GM03348 (cell line): ENCODE data around the gene CUL7.
"Not testable (repeated sequence)": the region's sequence is repeated elsewhere in the genome, so short reads cannot be mapped to it uniquely, and the experiment has no call there.

Experiments used
- DNase-seq: peaks from one replicate; pipeline ENCODE4 v3.0.0; 2012; ENCODE audit warnings: low spot score

CUL7 gene

GRCh38 chr6:43053545-43054205, at the start of gene CUL7:
TSS of gene CUL7 (minus strand) at chr6:43053851. CDS start at chr6:43052788, 1,063 bp downstream.
- DNase-seq = peak; percentile 99

- DNase-seq = no peak
Measured at GRCh38 chr6:43101497-43101896, 47.8 kb upstream of the CUL7 start.

- no peak for DNase-seq
Measured at GRCh38 chr6:43097502-43097901, 43.9 kb upstream of the CUL7 start.

- no peak for DNase-seq
Measured at GRCh38 chr6:43097098-43097489, 43.4 kb upstream of the CUL7 start.

GRCh38 chr6:43096451-43097097, 42.9 kb upstream of the CUL7 start:
- peak; percentile 80 for DNase-seq

- DNase-seq = no peak
Measured at GRCh38 chr6:43095939-43096338, 42.3 kb upstream of the CUL7 start.

- DNase-seq = peak; percentile 79
Measured at GRCh38 chr6:43093436-43094289, 40.0 kb upstream of the CUL7 start.

- no peak for DNase-seq
Measured at GRCh38 chr6:43092635-43093034, 39.0 kb upstream of the CUL7 start.

GRCh38 chr6:43091436-43091991, 37.9 kb upstream of the CUL7 start:
- DNase-seq = no peak

GRCh38 chr6:43091020-43091419, 37.4 kb upstream of the CUL7 start:
- no peak for DNase-seq

- no peak for DNase-seq
Measured at GRCh38 chr6:43090559-43090956, 36.9 kb upstream of the CUL7 start.

GRCh38 chr6:43089874-43090558, 36.4 kb upstream of the CUL7 start:
- DNase-seq = peak; percentile 55

- DNase-seq = no peak
Measured at GRCh38 chr6:43089467-43089866, 35.8 kb upstream of the CUL7 start.

GRCh38 chr6:43088654-43089056, 35.0 kb upstream of the CUL7 start:
- DNase-seq = no peak

GRCh38 chr6:43086022-43086658, 32.5 kb upstream of the CUL7 start:
- no peak for DNase-seq

- DNase-seq = no peak
Measured at GRCh38 chr6:43082806-43083655, 29.4 kb upstream of the CUL7 start.

GRCh38 chr6:43081922-43082321, 28.3 kb upstream of the CUL7 start:
- DNase-seq = not testable (repeated sequence)

- no peak for DNase-seq
Measured at GRCh38 chr6:43081043-43081442, 27.4 kb upstream of the CUL7 start.

GRCh38 chr6:43078691-43079090, 25.0 kb upstream of the CUL7 start:
- DNase-seq = peak; percentile 53

GRCh38 chr6:43077981-43078511, 24.4 kb upstream of the CUL7 start:
- DNase-seq = peak; percentile 69
